Measurements from ENCODE around the gene SLC25A39. TPM values are rescaled to one million over a fixed set of nuclear protein-coding genes. Genes with fewer than 3 reads are reported as not detected.

The SLC25A39 gene
- total and polyA plus RNA-seq, 10 donors: 76.1 to 214 (median 105) TPM

GRCh38 chr17:44282264-44282663 is 42.4 kb downstream of the SLC25A39 start:
- WGBS, 5 donors: 68 to 82% (median 78%) methylated on average over 3 of the region's 3 CpGs

GRCh38 chr17:44281570-44281969 is 43.1 kb downstream of the SLC25A39 start:
- no peak for DNase-seq
- H3K36me3 ChIP-seq: no peaks in the 10 kb centered on the region
- H3K27me3 ChIP-seq (replicated peaks in 1 of 7): no peaks in the 10 kb centered on the region
- intact Hi-C loops (cut with DNase I; ENCODE audit: low total_unique reads): no loop called here
- peaks cover 12 to 33% (median 25%) of the 10 kb centered on the region in 6 donors for H3K4me1 ChIP-seq
- 74 to 95% (median 89%) methylated on average over 2 of the region's 2 CpGs for WGBS, 5 donors
- no peak overlapping the region for H3K4me3 ChIP-seq
- no peak overlapping the region for H3K27ac ChIP-seq
- H3K9me3 ChIP-seq: no peaks in the 10 kb centered on the region
- TF ChIP-seq POLR2AphosphoS5 (IDR thresholded peaks at IDR 0.05): no peak
- no peak for TF ChIP-seq CTCF (IDR thresholded peaks at IDR 0.05 in 8 of 11, conservative IDR thresholded peaks at IDR 0.05 in 3 of 11)
- no peak for TF ChIP-seq POLR2A (IDR thresholded peaks at IDR 0.05)

More at GRCh38 chr17:44282264-44282663, 42.4 kb downstream of the SLC25A39 start:
- TF ChIP-seq CTCF (IDR thresholded peaks at IDR 0.05 in 8 of 11, conservative IDR thresholded peaks at IDR 0.05 in 3 of 11): no peak
- no peak for TF ChIP-seq POLR2A (IDR thresholded peaks at IDR 0.05)
- TF ChIP-seq POLR2AphosphoS5 (IDR thresholded peaks at IDR 0.05): no peak
- Histone ChIP-seq H3K27ac (peak overlapping the region in 1 of 8 donors; percentile 5), H3K4me1 (peaks cover 12 to 38% (median 27%) of the 10 kb centered on the region in 6 donors), H3K4me3 (no peak overlapping the region), H3K36me3 (no peaks in the 10 kb centered on the region), H3K27me3 (replicated peaks in 1 of 7) (no peaks in the 10 kb centered on the region), H3K9me3 (no peaks in the 10 kb centered on the region)
- no peak for DNase-seq
- intact Hi-C loops (cut with DNase I; ENCODE audit: low total_unique reads): no loop called here

- intact Hi-C loops (cut with DNase I; ENCODE audit: low total_unique reads): no loop called here
- TF ChIP-seq POLR2A (IDR thresholded peaks at IDR 0.05): no peak
- TF ChIP-seq POLR2AphosphoS5 (IDR thresholded peaks at IDR 0.05): no peak
- no peak for TF ChIP-seq CTCF (IDR thresholded peaks at IDR 0.05 in 8 of 11, conservative IDR thresholded peaks at IDR 0.05 in 3 of 11)
- no peaks in the 10 kb centered on the region for H3K27me3 ChIP-seq (replicated peaks in 1 of 7)
- no peaks in the 10 kb centered on the region for H3K9me3 ChIP-seq
- no peaks in the 10 kb centered on the region for H3K36me3 ChIP-seq
- no peak for DNase-seq
- H3K4me3 ChIP-seq: no peak overlapping the region
- 54 to 80% (median 72%) methylated on average over 8 to 12 of the region's 12 CpGs for WGBS, 5 donors
- H3K27ac ChIP-seq: peak overlapping the region; percentile 61 to 87 (median 80)
- peaks cover 12 to 33% (median 25%) of the 10 kb centered on the region in 6 donors for H3K4me1 ChIP-seq
These were observed 44.2 kb downstream of the SLC25A39 start for GRCh38 chr17:44280392-44280937.

- Histone ChIP-seq H3K27ac (peak overlapping the region; percentile 61 to 87 (median 80)), H3K9me3 (no peaks in the 10 kb centered on the region), H3K4me1 (peaks cover 12 to 33% (median 25%) of the 10 kb centered on the region in 6 donors), H3K27me3 (replicated peaks in 1 of 7) (no peaks in the 10 kb centered on the region), H3K4me3 (peak overlapping the region in 1 of 8 donors; percentile 17), H3K36me3 (no peaks in the 10 kb centered on the region)
- DNase-seq: peak; percentile 89
- 18 to 28% (median 20%) methylated on average over 18 to 20 of the region's 20 CpGs for WGBS, 5 donors
- TF ChIP-seq POLR2AphosphoS5 (IDR thresholded peaks at IDR 0.05): peak; percentile 81 to 88 (median 86)
- no peak for TF ChIP-seq CTCF (IDR thresholded peaks at IDR 0.05 in 8 of 11, conservative IDR thresholded peaks at IDR 0.05 in 3 of 11)
- intact Hi-C loops (cut with DNase I; ENCODE audit: low total_unique reads): loop anchor here (10.0 kb wide), 1 partner anchor 55 kb away; no protein-coding TSS in a partner anchor
These were observed 44.8 kb downstream of the SLC25A39 start for GRCh38 chr17:44279666-44280391.
